CD4-positive, alpha-beta T cell treated with Interferon gamma for 1 hour (primary cell): ENCODE results near the gene ACTMAP.
"Not testable (repeated sequence)": the region's sequence is repeated elsewhere in the genome, so short reads cannot be mapped to it uniquely, and the experiment has no call there.

Source experiments
- DNase-seq: peaks from one replicate; pipeline ENCODE4 v3.0.0-alpha.2; 2020

The ACTMAP gene

GRCh38 chr19:40742477-40742876 lies 7.8 kb downstream of the ACTMAP start:
- no peak for DNase-seq

DNA sequence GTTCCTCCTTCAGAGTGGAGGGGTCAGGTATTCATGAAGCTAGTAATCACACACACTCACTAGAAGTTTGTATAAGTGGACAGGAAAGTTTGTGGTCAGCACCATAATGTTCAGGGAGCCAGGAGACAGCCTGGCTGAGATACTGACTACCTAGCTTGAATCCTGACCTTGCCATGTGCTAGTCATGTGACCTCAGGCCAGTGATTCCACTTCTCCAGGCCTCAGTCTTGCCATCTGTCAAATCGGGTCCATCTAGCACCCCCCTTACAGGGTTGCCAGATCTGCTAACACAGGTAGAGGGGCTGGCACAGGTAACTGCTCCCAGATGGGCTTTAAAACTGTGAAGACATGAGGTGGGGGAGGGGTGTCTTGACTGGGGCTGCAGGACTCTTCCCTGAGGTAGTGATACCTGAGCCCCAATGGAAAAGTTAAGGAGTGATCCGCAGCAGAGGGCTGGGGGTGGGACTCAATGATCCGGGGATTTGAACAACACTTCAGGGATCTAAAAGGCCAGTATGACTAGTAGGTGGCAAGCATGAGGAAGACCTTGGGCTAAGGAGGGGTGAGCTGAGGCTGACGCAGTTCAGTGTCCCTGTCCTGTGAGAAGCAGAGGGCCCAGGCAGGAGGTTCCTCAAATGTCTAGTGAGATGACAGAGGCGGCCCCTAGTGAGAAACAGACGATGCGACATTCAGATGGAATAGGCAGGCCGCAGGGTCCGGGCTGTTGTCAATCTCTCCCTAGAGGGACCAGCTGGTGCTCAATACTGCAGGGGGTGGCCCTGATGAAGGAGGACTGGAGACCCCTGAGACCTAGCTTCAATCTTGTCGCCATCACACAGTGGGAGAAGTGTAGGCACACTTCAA lies 8.5 kb downstream of the ACTMAP start:
- no peak for DNase-seq

DNA sequence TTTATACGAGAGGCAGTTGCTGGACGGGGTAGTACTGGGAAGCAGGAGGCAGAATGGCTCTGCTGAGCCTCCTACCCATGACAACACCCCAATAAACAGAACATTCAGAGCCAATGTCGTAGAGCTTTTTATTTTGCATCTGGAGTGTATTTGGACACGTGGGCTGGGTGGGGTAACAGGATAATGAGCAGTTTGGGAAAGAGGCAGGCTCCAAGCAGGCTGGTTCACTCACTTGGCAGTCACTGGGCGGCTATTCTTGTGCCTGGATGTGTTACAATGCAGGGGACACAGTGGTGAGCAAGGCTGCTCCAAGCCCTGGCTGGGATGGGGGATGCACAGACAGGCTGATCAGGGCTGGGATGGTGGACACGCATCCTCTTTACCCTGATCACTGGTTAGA lies 9.5 kb downstream of the ACTMAP start:
- DNase-seq, result no peak

- no peak for DNase-seq
Observed at GRCh38 chr19:40739871-40740703, 10.2 kb downstream of the ACTMAP start.

DNA sequence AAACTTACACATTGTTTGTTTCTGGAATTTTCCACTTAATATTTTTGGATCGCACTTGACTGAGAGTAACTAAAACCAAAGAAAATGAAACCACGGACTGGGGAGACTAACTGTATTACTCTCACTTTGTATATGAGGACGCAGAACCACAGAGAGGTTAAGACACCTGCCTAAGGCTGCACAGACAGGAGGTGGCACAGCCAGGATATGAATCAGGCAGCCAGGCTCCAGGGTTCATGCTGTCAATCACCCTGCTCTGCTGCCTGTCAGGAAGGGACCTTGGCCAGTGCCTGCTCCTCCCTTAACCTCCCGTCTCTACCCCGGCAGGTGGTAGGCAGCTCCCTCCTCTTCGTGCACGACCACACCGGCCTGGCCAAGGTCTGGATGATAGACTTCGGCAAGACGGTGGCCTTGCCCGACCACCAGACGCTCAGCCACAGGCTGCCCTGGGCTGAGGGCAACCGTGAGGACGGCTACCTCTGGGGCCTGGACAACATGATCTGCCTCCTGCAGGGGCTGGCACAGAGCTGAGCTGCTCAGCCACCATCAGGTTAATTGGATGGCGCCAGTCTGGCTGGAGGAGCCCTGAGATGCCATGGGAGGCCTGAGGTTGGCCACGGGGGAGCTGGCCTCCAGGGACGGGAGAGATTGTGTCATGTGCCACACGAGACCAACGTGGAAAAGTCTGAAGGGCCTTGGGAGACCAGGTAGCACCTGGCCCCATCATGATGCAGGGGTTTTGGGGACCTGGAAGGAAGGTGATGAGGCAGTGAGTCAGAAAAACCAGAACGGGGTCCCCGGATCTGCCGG lies 11.0 kb downstream of the ACTMAP start:
- no peak for DNase-seq

DNA sequence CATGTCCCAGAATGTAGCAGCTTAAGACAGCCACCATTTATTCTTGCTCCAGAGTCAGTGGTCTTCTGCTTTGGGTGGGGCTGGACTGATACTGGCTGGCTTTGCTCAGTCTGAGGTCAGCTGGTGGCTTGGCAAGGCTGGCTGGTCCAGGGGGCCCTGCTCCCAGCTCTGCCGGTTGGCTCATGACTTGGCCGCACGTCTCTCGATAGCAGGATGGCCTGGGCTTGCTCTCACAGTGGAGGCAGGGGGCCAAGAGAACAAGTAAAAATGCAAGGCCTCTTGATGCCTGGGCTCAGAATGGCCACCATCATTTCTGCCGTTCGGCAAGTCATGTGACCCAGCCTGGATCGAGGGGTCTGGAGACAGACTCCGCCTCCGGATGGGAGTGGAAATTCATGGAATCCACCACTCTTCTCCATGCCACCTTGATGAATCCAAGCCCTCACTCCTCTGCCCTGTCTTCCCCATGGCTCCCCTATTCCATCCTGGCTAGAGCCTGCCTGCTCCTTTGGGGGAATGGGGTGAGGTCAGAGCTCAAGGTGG lies 13.1 kb downstream of the ACTMAP start:
- no peak for DNase-seq

DNA sequence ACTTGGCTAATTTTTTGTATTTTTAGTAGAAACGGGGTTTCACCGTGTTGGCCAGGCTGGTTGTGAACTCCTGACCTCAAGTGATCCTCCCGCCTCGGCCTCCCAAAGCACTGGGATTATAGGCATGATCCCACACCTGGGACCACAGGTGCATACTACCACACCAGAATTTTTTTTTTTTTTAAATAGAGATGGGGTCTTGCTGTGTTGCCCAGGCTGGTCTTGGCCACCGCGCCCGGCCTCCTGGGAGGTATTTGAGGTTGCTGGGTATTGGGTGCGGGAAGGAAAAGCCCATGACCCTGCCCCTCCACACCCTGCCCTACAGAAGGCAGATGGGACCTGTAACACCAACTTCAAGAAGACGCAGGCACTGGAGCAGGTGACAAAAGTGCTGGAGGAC lies 13.6 kb downstream of the ACTMAP start:
- DNase-seq, result no peak

DNA sequence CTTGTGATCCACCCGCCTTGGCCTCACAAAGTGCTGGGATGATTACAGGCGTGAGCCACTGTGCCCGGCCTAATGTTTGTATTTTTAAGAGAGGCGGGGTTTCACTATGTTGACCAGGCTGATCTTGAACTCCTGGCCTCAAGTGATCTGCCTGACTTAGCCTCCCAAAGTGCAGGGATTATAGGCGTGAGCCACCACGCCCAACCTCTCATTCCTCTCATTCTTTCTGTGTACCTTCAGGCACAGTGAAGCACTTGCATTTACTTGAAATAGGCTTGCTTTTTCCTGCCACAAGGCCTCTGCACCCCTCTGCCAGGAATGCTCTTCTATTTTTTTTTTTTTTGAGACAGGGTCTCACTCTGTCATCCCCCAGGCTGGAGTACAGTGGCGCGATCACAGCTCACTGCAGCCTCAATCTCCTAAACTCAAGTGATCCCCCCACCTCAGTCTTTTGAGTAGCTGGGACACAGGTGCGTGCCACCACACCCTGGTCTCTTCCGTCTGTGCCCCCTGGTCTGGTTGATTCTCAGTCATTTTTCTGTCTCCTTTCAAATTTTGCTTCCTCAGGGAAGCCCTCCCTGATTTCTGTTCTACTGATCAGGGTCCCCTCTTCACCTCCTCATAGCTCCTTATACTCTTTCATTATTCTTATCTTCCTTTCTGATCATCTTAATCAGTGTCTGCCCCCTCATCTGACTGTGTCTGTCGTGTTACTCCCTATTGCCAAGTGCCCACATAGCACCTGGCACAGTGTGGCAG lies 15.1 kb downstream of the ACTMAP start:
- no peak for DNase-seq

- DNase-seq, result no peak
Observed at GRCh38 chr19:40733149-40733548, 17.1 kb downstream of the ACTMAP start.

GRCh38 chr19:40732304-40732703 lies 18.0 kb downstream of the ACTMAP start:
- not testable (repeated sequence) for DNase-seq

GRCh38 chr19:40730065-40730464 lies 20.2 kb downstream of the ACTMAP start:
- DNase-seq, result not testable (repeated sequence)

- DNase-seq, result no peak
Observed at GRCh38 chr19:40726279-40726678, 24.0 kb downstream of the ACTMAP start.

DNA sequence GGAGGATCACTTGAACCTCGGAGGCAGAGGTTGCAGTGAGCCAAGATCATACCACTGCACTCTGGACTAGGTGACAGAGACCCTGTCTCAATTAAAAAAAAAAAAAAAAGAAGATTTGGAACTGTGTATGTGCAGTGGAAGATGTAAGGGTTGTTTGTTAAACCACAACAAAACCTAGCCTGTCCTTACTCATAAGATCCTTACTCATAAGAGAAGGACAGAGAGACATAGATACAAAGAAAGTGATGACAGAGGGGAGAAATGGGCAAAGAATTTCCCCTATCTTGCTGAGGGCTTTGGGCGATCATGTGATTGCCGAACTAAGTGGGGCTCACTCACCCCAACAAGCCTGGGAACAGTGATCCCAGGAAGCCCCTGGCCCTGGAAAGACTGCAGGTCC lies 25.4 kb downstream of the ACTMAP start:
- DNase-seq, result no peak

GRCh38 chr19:40724315-40724714 lies 26.0 kb downstream of the ACTMAP start:
- DNase-seq, result no peak

DNA sequence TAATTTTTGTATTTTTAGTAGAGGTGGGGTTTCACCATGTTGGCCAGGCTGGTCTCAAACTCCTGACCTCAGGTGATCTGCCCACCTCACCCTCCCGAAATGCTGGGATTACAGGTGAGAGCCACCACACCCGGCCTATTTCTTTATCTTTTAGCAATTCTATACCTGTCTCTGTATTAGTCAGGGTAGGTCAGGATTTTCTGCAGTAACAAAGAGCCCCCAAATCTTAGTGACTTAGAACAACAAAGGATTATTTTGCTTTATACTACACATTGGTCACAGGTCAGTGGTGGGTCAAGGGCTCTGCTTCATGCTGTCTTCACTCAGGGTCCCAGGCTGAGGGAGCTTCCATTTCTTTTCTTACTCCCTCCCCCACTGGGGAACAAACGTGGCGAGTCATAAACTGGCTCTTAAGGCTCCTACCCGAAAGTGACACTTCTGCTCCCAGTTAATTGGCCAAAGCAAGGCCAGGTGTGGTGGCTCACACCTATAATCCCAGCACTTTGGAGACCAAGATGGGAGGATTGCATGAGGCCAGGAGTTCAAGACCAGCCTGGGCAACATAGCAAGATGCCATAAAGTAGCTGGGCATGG lies 26.5 kb downstream of the ACTMAP start:
- DNase-seq, result no peak

DNA sequence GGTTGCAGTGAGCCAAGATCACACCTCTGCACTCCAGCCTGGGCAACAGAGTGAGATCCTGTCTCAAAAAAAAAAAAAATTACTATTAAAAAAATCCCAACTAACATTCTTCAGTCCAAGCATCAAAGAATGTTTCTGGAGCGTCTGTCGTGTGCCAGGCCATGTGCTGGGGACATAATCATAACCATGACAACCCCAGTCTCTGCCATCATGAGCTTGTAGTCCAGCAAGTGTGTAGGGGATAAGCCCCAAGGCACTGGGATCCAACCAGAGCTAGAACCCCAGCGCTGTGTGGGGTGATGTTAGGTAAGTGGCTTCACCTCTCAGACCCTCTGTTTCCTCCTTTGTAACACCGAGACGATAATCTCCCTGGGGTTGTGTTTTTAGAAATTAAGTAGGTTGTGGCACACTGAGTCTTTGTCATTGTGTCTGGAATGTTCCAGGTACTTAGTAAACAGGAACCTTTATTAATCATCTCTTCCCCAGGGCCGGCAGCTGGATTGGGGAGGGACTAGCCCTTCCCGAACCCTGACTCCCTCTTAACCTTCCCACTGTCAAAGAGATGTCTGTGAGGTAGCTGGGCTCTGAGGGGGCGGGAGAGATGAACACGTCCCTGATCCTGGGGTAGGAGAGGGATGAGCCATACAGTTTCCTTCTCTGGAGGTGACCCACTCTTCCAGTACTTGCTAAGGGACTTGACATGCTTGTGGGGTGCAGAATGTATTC lies 28.2 kb downstream of the ACTMAP start:
- DNase-seq, result no peak

GRCh38 chr19:40721140-40721486 lies 29.2 kb downstream of the ACTMAP start:
- no peak for DNase-seq

DNA sequence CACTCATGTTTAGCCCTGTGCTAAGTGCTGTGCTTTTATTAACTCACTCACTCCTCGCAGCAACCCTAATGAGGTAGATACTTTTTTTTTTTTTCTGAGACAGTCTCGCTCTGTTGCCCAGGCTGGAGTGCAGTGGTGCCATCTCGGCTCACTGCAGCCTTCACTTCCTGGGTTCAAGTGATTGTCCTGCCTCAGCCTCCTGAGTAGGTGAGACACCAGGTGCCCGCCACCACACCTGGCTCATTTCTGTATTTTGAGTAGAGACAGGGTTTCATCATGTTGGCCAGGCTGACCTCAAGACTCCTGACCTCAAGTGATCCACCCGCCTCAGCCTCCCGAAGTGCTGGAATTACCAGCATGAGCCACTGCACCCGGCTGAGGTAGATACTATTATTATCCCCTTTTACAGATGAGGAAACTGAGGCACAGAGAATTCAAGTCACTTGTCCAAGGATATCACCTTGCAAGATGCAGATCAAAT lies 30.8 kb downstream of the ACTMAP start:
- DNase-seq, result no peak

GRCh38 chr19:40718774-40719391 lies 31.4 kb downstream of the ACTMAP start:
- no peak for DNase-seq
